Activated CD4-positive, alpha-beta T cell treated with anti-CD3 and anti-CD28 coated beads for 48 hours (primary cell): Measurements from ENCODE around the gene INHBC.

ENCODE experiments used
- DNase-seq: peaks from one replicate; pipeline ENCODE4 v3.0.0-alpha.2; 2020

INHBC gene

GRCh38 chr12:57455374-57456144 lies 21.0 kb downstream of the INHBC start:
- DNase-seq = no peak

GRCh38 chr12:57456145-57456700 lies 21.6 kb downstream of the INHBC start:
- peak; percentile 66 for DNase-seq

GRCh38 chr12:57456737-57457490 lies 22.3 kb downstream of the INHBC start:
- no peak for DNase-seq

- DNase-seq = no peak
These were observed 24.1 kb downstream of the INHBC start for GRCh38 chr12:57458665-57459054.

GRCh38 chr12:57459055-57459749 lies 24.6 kb downstream of the INHBC start:
- DNase-seq = peak; percentile 98

- DNase-seq = no peak
These were observed 25.3 kb downstream of the INHBC start, which contains the start of gene GLI1 for GRCh38 chr12:57459750-57460467. GLI1 (plus strand) TSS chr12:57459785; CDS start chr12:57463692, 3,907 bp downstream.

- peak; percentile 35 for DNase-seq
These were observed 25.8 kb downstream of the INHBC start for GRCh38 chr12:57460468-57460784.

GRCh38 chr12:57460841-57461275 lies 26.3 kb downstream of the INHBC start:
- no peak for DNase-seq

- DNase-seq = peak; percentile 35
These were observed 26.8 kb downstream of the INHBC start for GRCh38 chr12:57461276-57461916.

- DNase-seq = no peak
These were observed 27.3 kb downstream of the INHBC start for GRCh38 chr12:57461917-57462250.

GRCh38 chr12:57462251-57462911 lies 27.8 kb downstream of the INHBC start:
- peak; percentile 95 for DNase-seq

- no peak for DNase-seq
These were observed 28.3 kb downstream of the INHBC start for GRCh38 chr12:57462912-57463253.

- DNase-seq = no peak
These were observed 30.0 kb downstream of the INHBC start for GRCh38 chr12:57464569-57464968.

- DNase-seq = no peak
These were observed 30.6 kb downstream of the INHBC start for GRCh38 chr12:57465030-57465746.

GRCh38 chr12:57465747-57466505 lies 31.3 kb downstream of the INHBC start:
- DNase-seq = no peak

- DNase-seq = no peak
These were observed 32.8 kb downstream of the INHBC start for GRCh38 chr12:57467212-57467874.

- no peak for DNase-seq
These were observed 33.3 kb downstream of the INHBC start for GRCh38 chr12:57467915-57468314.

GRCh38 chr12:57469296-57470164 lies 34.9 kb downstream of the INHBC start:
- DNase-seq = no peak
